K562 (cell line): ENCODE results near the gene SULT2B1. TPM values are rescaled to one million over a fixed set of nuclear protein-coding genes. Genes with fewer than 3 reads are reported as not detected.

ENCODE experiments used
- AFF1 ChIP-seq, 2 experiments: fragments of 450-650 bp; IDR thresholded peaks; 2 replicates each; pipeline ENCODE4 v1.6.1; 2018; ENCODE audit warnings: mild to moderate bottlenecking in 2 of 2, low read depth in 1 of 2; ENCODE audit not compliant: partially characterized antibody in 2 of 2
- E2F3 ChIP-seq: fragments of 250-450 bp; sonication (Bioruptor Pico); IDR thresholded peaks from 2 replicates; pipeline ENCODE4 v1.4.0; 2020; ENCODE audit warnings: mild to moderate bottlenecking
- ETV5 ChIP-seq: sonication (generic); formaldehyde crosslinking; IDR thresholded peaks from 2 replicates; pipeline ENCODE4 v1.4.0; 2020; ENCODE audit warnings: low read depth, mild to moderate bottlenecking, missing genetic modification reagents
- FOXJ2 ChIP-seq: fragments of 200-800 bp; sonication (Bioruptor generic); IDR thresholded peaks from 2 replicates; pipeline ENCODE4 v1.6.1; 2016; ENCODE audit warnings: missing genetic modification characterization, missing compliant biosample characterization
- FOXK1 ChIP-seq: sonication (generic); formaldehyde crosslinking; IDR thresholded peaks from 2 replicates; pipeline ENCODE4 v1.8.0; 2022; ENCODE audit warnings: missing genetic modification reagents, mild to moderate bottlenecking, borderline replicate concordance
- FOXP4 ChIP-seq: sonication (generic); formaldehyde crosslinking; IDR thresholded peaks from 2 replicates; pipeline ENCODE4 v1.8.0; 2022; ENCODE audit warnings: mild to moderate bottlenecking, missing genetic modification reagents, borderline replicate concordance
- ILF3 ChIP-seq: fragments of 450-650 bp; IDR thresholded peaks from 2 replicates; pipeline ENCODE4 v1.6.1; 2018; ENCODE audit warnings: antibody characterized with exemption, mild to moderate bottlenecking, moderate library complexity, borderline replicate concordance
- KDM1A ChIP-seq, 2 experiments: fragments of 450-650 bp; IDR thresholded peaks; 2 replicates each; pipeline ENCODE4 v1.6.1; 2016; ENCODE audit warnings: mild to moderate bottlenecking in 2 of 2
- LARP7 ChIP-seq: fragments of 450-650 bp; IDR thresholded peaks from 2 replicates; pipeline ENCODE4 v1.6.1; 2016
- NUFIP1 ChIP-seq: fragments of 450-650 bp; IDR thresholded peaks from 2 replicates; pipeline ENCODE4 v1.6.1; 2018; ENCODE audit not compliant: partially characterized antibody
- PHB2 ChIP-seq: fragments of 450-650 bp; IDR thresholded peaks from 2 replicates; pipeline ENCODE4 v1.6.1; 2017; ENCODE audit warnings: low read depth
- PHTF2 ChIP-seq: fragments of 250-450 bp; sonication (Bioruptor Pico); IDR thresholded peaks from 2 replicates; pipeline ENCODE4 v1.5.0; 2021; ENCODE audit warnings: mild to moderate bottlenecking
- RBM14 ChIP-seq: fragments of 200-400 bp; formaldehyde crosslinking; IDR thresholded peaks from 2 replicates; pipeline ENCODE4 v1.6.1; 2018; ENCODE audit warnings: low read depth, mild to moderate bottlenecking, low read length, moderate library complexity, borderline replicate concordance; ENCODE audit not compliant: insufficient read depth
- RBM25 ChIP-seq: fragments of 200-400 bp; formaldehyde crosslinking; IDR thresholded peaks from 2 replicates; pipeline ENCODE4 v1.6.1; 2018; ENCODE audit warnings: low read length, low read depth, moderate library complexity; ENCODE audit not compliant: severe bottlenecking
- RCOR1 ChIP-seq, 2 experiments: IDR thresholded peaks; 2 replicates each; pipeline ENCODE4 v1.6.1; 2012; ENCODE audit warnings: low read depth in 2 of 2, low read length in 2 of 2, borderline replicate concordance in 1 of 2, improper control_type of control experiment in 1 of 2
- SIN3B ChIP-seq: fragments of 450-650 bp; IDR thresholded peaks from 2 replicates; pipeline ENCODE4 v1.6.1; 2017; ENCODE audit warnings: low read depth, mild to moderate bottlenecking, moderate library complexity
- SIRT6 ChIP-seq: IDR thresholded peaks from one replicate; pipeline ENCODE4 v1.6.1; 2012; ENCODE audit warnings: low read depth, mild to moderate bottlenecking, control low read depth, inconsistent platforms, low read length, moderate library complexity
- SLC30A9 ChIP-seq: fragments of 250-450 bp; sonication (Bioruptor Pico); IDR thresholded peaks from 2 replicates; pipeline ENCODE4 v1.8.0; 2022; ENCODE audit warnings: mild to moderate bottlenecking, moderate library complexity
- SMARCA4 ChIP-seq: fragments of 450-650 bp; IDR thresholded peaks from 2 replicates; pipeline ENCODE4 v1.6.1; 2016
- ZFP36 ChIP-seq: fragments of 150-350 bp; IDR thresholded peaks from 2 replicates; pipeline ENCODE4 v1.6.1; 2018; ENCODE audit warnings: low read length, low read depth; ENCODE audit not compliant: partially characterized antibody
- ZNF12 ChIP-seq: sonication (generic); formaldehyde crosslinking; IDR thresholded peaks from 2 replicates; pipeline ENCODE4 v1.4.0; 2020; ENCODE audit warnings: mild to moderate bottlenecking, missing genetic modification reagents
- ZNF121 ChIP-seq: sonication (generic); formaldehyde crosslinking; conservative IDR thresholded peaks from 2 replicates; pipeline ENCODE4 v1.8.0; 2022; ENCODE audit warnings: missing genetic modification reagents
- ZNF212 ChIP-seq: fragments of 450-650 bp; formaldehyde crosslinking; IDR thresholded peaks from 2 replicates; pipeline ENCODE4 v1.4.0; 2020; ENCODE audit warnings: mild to moderate bottlenecking
- ZNF695 ChIP-seq: fragments of 450-650 bp; formaldehyde crosslinking; IDR thresholded peaks from 2 replicates; pipeline ENCODE4 v1.4.0; 2020; ENCODE audit warnings: mild to moderate bottlenecking, moderate library complexity
- ZNF696 ChIP-seq: fragments of 250-450 bp; sonication (Bioruptor Pico); conservative IDR thresholded peaks from 2 replicates; pipeline ENCODE4 v1.4.0; 2020; ENCODE audit warnings: mild to moderate bottlenecking, moderate library complexity
- polyA plus RNA-seq, 8 experiments: library from polyadenylated mRNA; depleted of rRNA in 4 of 8; stranded (reverse) in 5 of 8; unstranded in 3 of 8; fragments of >200 nt; fragmentation: Nextera tagmentation in 2 of 8; fragmentation: Illumina TruSeq in 1 of 8; extraction: Ambion mirVana in 2 of 8; extraction: Trizol in 1 of 8; gene quantifications; 2 replicates each; pipeline versions ENCODE4 v1.2.1 to v1.2.3, GENCODE V29; 2011 to 2014; ENCODE audit warnings: inconsistent platforms in 1 of 8, missing spikeins in 1 of 8
- total RNA-seq, 7 experiments: library from RNA; depleted of rRNA in 6 of 7; stranded (reverse); fragments of >200 nt in 6 of 7; fragmentation: Illumina TruSeq in 2 of 7; extraction: Trizol in 2 of 7; gene quantifications; 2 replicates each; pipeline versions ENCODE4 v1.2.1 to v1.2.3, GENCODE V29; 2011 to 2021; ENCODE audit warnings: low replicate concordance in 1 of 7

SULT2B1 gene
- total and polyA plus RNA-seq, 9 of the 15 experiments (the other 6 are each of a cell fraction or from before 2014, with no cell fraction given), result 0.09 to 0.62 (median 0.22) TPM; not detected in 2

GRCh38 chr19:48558018-48558684, 6.2 kb downstream of the SULT2B1 start (continued):
- no peak for TF ChIP-seq SIRT6
- no peak for TF ChIP-seq E2F3 (CRISPR knock-in tag)
- no peak for TF ChIP-seq SLC30A9
- TF ChIP-seq KDM1A (IDR thresholded peaks at IDR 0.05), result peak; percentile 83 to 94
- TF ChIP-seq SIN3B, result no peak
- TF ChIP-seq FOXJ2, result no peak
- TF ChIP-seq ZNF696 (CRISPR knock-in tag), result no peak
- TF ChIP-seq PHTF2, result no peak
- no peak for TF ChIP-seq ZNF121
- no peak for TF ChIP-seq NUFIP1
- no peak for TF ChIP-seq PHB2
- TF ChIP-seq LARP7, result no peak
- peak; percentile 83 for TF ChIP-seq RBM25
- TF ChIP-seq SMARCA4, result no peak
- TF ChIP-seq ILF3, result no peak
- no peak for TF ChIP-seq ETV5
- TF ChIP-seq ZFP36, result peak; percentile 96
- no peak for TF ChIP-seq ZNF12 (CRISPR knock-in tag)
- no peak for TF ChIP-seq ZNF212 (CRISPR knock-in tag)
- no peak for TF ChIP-seq AFF1 (IDR thresholded peaks at IDR 0.05; ENCODE audit: low read depth in 1 of 2, partially characterized antibody in 2 of 2)
- TF ChIP-seq RCOR1 (IDR thresholded peaks at IDR 0.05; ENCODE audit: borderline replicate concordance in 1 of 2, low read depth in 2 of 2, low read length in 2 of 2), result peak; percentile 26 to 89; a peak in 2 of 4 replicates
- TF ChIP-seq FOXP4 (CRISPR knock-in tag), result no peak
- TF ChIP-seq FOXK1 (CRISPR knock-in tag), result no peak
- no peak for TF ChIP-seq RBM14
- no peak for TF ChIP-seq ZNF695
